Liver (tissue), 9 donors: Measurements from ENCODE around the gene RASGRF1. TPM values are rescaled to one million over a fixed set of nuclear protein-coding genes. Genes with fewer than 3 reads are reported as not detected.

ENCODE experiments used
- DNase-seq: peaks from one replicate; pipeline ENCODE4 v3.0.0-alpha.2; 2017; ENCODE audit warnings: low spot score
- H3K27ac ChIP-seq, 2 donors: one replicate each; pipeline ENCODE4 v1.7.0; 2013; ENCODE audit warnings: inconsistent platforms in 2 of 2, low read length in 2 of 2, control low read depth in 1 of 2, low read depth in 1 of 2, mild to moderate bottlenecking in 1 of 2
- H3K27me3 ChIP-seq, 4 donors: one replicate each; pipeline versions ENCODE4 v1.6.1 to v1.7.0; 2013; ENCODE audit warnings: low read length in 3 of 4, inconsistent platforms in 1 of 4, mild to moderate bottlenecking in 1 of 4, moderate library complexity in 1 of 4; ENCODE audit not compliant: control insufficient read depth in 4 of 4, insufficient read depth in 4 of 4
- H3K36me3 ChIP-seq, 4 donors: one replicate each; pipeline versions ENCODE4 v1.6.1 to v1.7.0; 2013; ENCODE audit warnings: low read length in 3 of 4, mild to moderate bottlenecking in 3 of 4, low read depth in 1 of 4, moderate library complexity in 1 of 4; ENCODE audit not compliant: control insufficient read depth in 4 of 4, insufficient read depth in 3 of 4
- H3K4me1 ChIP-seq, 4 donors: one replicate each; pipeline versions ENCODE4 v1.6.1 to v1.7.0; 2013; ENCODE audit warnings: low read length in 3 of 4, mild to moderate bottlenecking in 3 of 4, moderate library complexity in 1 of 4; ENCODE audit not compliant: control insufficient read depth in 4 of 4, insufficient read depth in 4 of 4
- H3K4me3 ChIP-seq, 3 donors: one replicate each; pipeline versions ENCODE4 v1.6.1 to v1.7.0; 2013; ENCODE audit warnings: low read length in 3 of 3, control low read depth in 1 of 3, low read depth in 1 of 3, mild to moderate bottlenecking in 1 of 3
- H3K9ac ChIP-seq, 2 donors: one replicate each; pipeline ENCODE4 v1.7.0; 2013; ENCODE audit warnings: low read length in 2 of 2, mild to moderate bottlenecking in 2 of 2, moderate library complexity in 2 of 2, control low read depth in 1 of 2, low read depth in 1 of 2
- H3K9me3 ChIP-seq, 4 donors: one replicate each; pipeline versions ENCODE4 v1.6.1 to v1.7.0; 2013; ENCODE audit warnings: low read length in 3 of 4; ENCODE audit not compliant: control insufficient read depth in 4 of 4
- ATF3 ChIP-seq: IDR thresholded peaks from 2 replicates; pipeline ENCODE4 v1.6.1; 2016; ENCODE audit warnings: antibody characterized with exemption
- EGR1 ChIP-seq, 2 donors: IDR thresholded peaks; 2 replicates each; pipeline ENCODE4 v1.6.1; 2016 to 2018; ENCODE audit warnings: antibody characterized with exemption in 2 of 2, low read depth in 2 of 2
- FOXA1 ChIP-seq: IDR thresholded peaks from 2 replicates; pipeline ENCODE4 v1.6.1; 2016; ENCODE audit warnings: antibody characterized with exemption
- FOXA2 ChIP-seq: IDR thresholded peaks from 2 replicates; pipeline ENCODE4 v1.6.1; 2016; ENCODE audit warnings: antibody characterized with exemption
- HNF4A ChIP-seq, 2 donors: conservative IDR thresholded peaks; 2 replicates each; pipeline ENCODE4 v1.6.1; 2016; ENCODE audit warnings: antibody characterized with exemption in 2 of 2, mild to moderate bottlenecking in 2 of 2
- HNF4G ChIP-seq: IDR thresholded peaks from 2 replicates; pipeline ENCODE4 v1.6.1; 2016; ENCODE audit warnings: antibody characterized with exemption
- JUND ChIP-seq, 2 donors: IDR thresholded peaks; 2 replicates each; pipeline ENCODE4 v1.6.1; 2016; ENCODE audit warnings: antibody characterized with exemption in 2 of 2
- NR2F2 ChIP-seq: IDR thresholded peaks from 2 replicates; pipeline ENCODE4 v1.6.1; 2016; ENCODE audit warnings: antibody characterized with exemption
- RAD21 ChIP-seq, 2 donors: IDR thresholded peaks; 2 replicates each; pipeline ENCODE4 v1.6.1; 2016; ENCODE audit warnings: antibody characterized with exemption in 2 of 2, mild to moderate bottlenecking in 2 of 2
- RXRA ChIP-seq, 2 donors: IDR thresholded peaks; 2 replicates each; pipeline ENCODE4 v1.6.1; 2017 to 2018; ENCODE audit warnings: antibody characterized with exemption in 2 of 2, mild to moderate bottlenecking in 1 of 2
- SP1 ChIP-seq: IDR thresholded peaks from 2 replicates; pipeline ENCODE4 v1.6.1; 2018; ENCODE audit warnings: antibody characterized with exemption, mild to moderate bottlenecking
- TAF1 ChIP-seq: conservative IDR thresholded peaks from 2 replicates; pipeline ENCODE4 v1.6.1; 2016; ENCODE audit warnings: antibody characterized with exemption, mild to moderate bottlenecking
- YY1 ChIP-seq: IDR thresholded peaks from 2 replicates; pipeline ENCODE4 v1.6.1; 2016; ENCODE audit warnings: antibody characterized with exemption, mild to moderate bottlenecking
- WGBS: extraction: QIAGEN DNeasy Blood & Tissue Kit; methylation state at CpG from one replicate; pipeline ENCODE4 v1.1.7; 2013; 5-methylcytosine and 5-hydroxymethylcytosine counted together
- polyA plus RNA-seq, 2 donors: library from polyadenylated mRNA; stranded (reverse) in 1 of 2; unstranded in 1 of 2; fragments of 200-250 nt in 1 of 2; fragments of >200 nt in 1 of 2; fragmentation: Nextera tagmentation in 1 of 2; extraction: Ambion mirVana in 1 of 2; gene quantifications; one replicate each; pipeline versions ENCODE4 v1.2.1 to v1.2.3, GENCODE V29; 2013 to 2015
- total RNA-seq, 2 donors: library from RNA; depleted of rRNA; stranded (reverse); fragments of >200 nt; gene quantifications; one replicate each; pipeline ENCODE4 v1.2.3, GENCODE V29; 2014
- TF ChIP-seq, protein P1 (sequence below): fragments of 150-350 bp; IDR thresholded peaks from 2 replicates; pipeline ENCODE4 v1.5.1; 2017; ENCODE audit warnings: improper control_type of control experiment, low read depth, low read length; ENCODE audit not compliant: missing input control
- TF ChIP-seq, protein P2 (sequence below): IDR thresholded peaks from 2 replicates; pipeline ENCODE4 v1.6.1; 2016; ENCODE audit warnings: antibody characterized with exemption
- TF ChIP-seq, protein P3 (sequence below): IDR thresholded peaks from 2 replicates; pipeline ENCODE4 v1.6.1; 2016; ENCODE audit warnings: antibody characterized with exemption, mild to moderate bottlenecking
- TF ChIP-seq, protein P4 (sequence below): IDR thresholded peaks from 2 replicates; pipeline ENCODE4 v1.6.1; 2016; ENCODE audit warnings: antibody characterized with exemption
- donor health status: healthy.
- donor health status: healthy.
- donor health status: healthy.
- donor health status: healthy.
- donor health status: healthy.

Gene RASGRF1
- total and polyA plus RNA-seq, 4 donors, result 0.28 TPM; not detected in 3

- Histone ChIP-seq H3K27me3 (no peaks in the 10 kb centered on the region), H3K4me1 (peaks cover 10 to 30% (median 21%) of the 10 kb centered on the region in 4 donors), H3K27ac (no peak overlapping the region), H3K36me3 (peaks cover 3 to 38% (median 14%) of the 10 kb centered on the region in 4 donors), H3K4me3 (no peak overlapping the region), H3K9ac (no peak overlapping the region), H3K9me3 (no peaks in the 10 kb centered on the region)
- no peak for DNase-seq
- 91% methylated on average over 21 of the region's 21 CpGs for WGBS
- TF ChIP-seq SP1 (no peak), RXRA (IDR thresholded peaks at IDR 0.05) (no peak), EGR1 (IDR thresholded peaks at IDR 0.05; ENCODE audit: low read depth in 2 of 2) (no peak), NR2F2 (no peak), HNF4G (no peak), HNF4A (conservative IDR thresholded peaks at IDR 0.05) (no peak), TAF1 (no peak), RAD21 (IDR thresholded peaks at IDR 0.05) (no peak), FOXA1 (no peak), FOXA2 (no peak), ATF3 (no peak), YY1 (no peak), JUND (IDR thresholded peaks at IDR 0.05) (no peak)
- TF ChIP-seq, protein P1, sequence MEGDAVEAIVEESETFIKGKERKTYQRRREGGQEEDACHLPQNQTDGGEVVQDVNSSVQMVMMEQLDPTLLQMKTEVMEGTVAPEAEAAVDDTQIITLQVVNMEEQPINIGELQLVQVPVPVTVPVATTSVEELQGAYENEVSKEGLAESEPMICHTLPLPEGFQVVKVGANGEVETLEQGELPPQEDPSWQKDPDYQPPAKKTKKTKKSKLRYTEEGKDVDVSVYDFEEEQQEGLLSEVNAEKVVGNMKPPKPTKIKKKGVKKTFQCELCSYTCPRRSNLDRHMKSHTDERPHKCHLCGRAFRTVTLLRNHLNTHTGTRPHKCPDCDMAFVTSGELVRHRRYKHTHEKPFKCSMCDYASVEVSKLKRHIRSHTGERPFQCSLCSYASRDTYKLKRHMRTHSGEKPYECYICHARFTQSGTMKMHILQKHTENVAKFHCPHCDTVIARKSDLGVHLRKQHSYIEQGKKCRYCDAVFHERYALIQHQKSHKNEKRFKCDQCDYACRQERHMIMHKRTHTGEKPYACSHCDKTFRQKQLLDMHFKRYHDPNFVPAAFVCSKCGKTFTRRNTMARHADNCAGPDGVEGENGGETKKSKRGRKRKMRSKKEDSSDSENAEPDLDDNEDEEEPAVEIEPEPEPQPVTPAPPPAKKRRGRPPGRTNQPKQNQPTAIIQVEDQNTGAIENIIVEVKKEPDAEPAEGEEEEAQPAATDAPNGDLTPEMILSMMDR, result no peak
- TF ChIP-seq, protein P2, sequence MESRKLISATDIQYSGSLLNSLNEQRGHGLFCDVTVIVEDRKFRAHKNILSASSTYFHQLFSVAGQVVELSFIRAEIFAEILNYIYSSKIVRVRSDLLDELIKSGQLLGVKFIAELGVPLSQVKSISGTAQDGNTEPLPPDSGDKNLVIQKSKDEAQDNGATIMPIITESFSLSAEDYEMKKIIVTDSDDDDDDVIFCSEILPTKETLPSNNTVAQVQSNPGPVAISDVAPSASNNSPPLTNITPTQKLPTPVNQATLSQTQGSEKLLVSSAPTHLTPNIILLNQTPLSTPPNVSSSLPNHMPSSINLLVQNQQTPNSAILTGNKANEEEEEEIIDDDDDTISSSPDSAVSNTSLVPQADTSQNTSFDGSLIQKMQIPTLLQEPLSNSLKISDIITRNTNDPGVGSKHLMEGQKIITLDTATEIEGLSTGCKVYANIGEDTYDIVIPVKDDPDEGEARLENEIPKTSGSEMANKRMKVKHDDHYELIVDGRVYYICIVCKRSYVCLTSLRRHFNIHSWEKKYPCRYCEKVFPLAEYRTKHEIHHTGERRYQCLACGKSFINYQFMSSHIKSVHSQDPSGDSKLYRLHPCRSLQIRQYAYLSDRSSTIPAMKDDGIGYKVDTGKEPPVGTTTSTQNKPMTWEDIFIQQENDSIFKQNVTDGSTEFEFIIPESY, result no peak
- TF ChIP-seq, protein P3, sequence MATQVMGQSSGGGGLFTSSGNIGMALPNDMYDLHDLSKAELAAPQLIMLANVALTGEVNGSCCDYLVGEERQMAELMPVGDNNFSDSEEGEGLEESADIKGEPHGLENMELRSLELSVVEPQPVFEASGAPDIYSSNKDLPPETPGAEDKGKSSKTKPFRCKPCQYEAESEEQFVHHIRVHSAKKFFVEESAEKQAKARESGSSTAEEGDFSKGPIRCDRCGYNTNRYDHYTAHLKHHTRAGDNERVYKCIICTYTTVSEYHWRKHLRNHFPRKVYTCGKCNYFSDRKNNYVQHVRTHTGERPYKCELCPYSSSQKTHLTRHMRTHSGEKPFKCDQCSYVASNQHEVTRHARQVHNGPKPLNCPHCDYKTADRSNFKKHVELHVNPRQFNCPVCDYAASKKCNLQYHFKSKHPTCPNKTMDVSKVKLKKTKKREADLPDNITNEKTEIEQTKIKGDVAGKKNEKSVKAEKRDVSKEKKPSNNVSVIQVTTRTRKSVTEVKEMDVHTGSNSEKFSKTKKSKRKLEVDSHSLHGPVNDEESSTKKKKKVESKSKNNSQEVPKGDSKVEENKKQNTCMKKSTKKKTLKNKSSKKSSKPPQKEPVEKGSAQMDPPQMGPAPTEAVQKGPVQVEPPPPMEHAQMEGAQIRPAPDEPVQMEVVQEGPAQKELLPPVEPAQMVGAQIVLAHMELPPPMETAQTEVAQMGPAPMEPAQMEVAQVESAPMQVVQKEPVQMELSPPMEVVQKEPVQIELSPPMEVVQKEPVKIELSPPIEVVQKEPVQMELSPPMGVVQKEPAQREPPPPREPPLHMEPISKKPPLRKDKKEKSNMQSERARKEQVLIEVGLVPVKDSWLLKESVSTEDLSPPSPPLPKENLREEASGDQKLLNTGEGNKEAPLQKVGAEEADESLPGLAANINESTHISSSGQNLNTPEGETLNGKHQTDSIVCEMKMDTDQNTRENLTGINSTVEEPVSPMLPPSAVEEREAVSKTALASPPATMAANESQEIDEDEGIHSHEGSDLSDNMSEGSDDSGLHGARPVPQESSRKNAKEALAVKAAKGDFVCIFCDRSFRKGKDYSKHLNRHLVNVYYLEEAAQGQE, result no peak
- TF ChIP-seq, protein P4, sequence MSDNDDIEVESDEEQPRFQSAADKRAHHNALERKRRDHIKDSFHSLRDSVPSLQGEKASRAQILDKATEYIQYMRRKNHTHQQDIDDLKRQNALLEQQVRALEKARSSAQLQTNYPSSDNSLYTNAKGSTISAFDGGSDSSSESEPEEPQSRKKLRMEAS, result no peak
Measured at GRCh38 chr15:78931439-78932257, 158.9 kb downstream of the RASGRF1 start.
